ENCODE results near the gene NTN4.

DNA sequence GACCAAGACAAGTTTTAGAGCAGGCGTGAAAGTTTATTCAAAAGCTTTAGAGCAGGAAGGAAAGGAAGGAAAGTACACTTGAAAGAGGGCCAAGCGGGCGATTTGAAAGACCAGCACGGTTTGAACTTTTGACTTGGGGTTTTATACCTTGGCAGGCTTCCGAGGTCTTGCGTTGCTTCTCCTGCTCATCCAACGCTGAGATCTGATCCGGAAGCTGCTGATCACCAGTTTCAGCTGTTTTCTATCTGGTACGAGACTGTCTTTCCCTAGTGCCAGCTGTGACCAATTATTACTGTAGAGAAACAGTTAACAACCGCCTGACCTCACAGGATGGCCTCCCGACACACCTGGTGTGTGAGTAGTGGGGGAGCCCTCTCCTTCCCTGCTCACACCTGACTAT, 47.6 kb upstream of the NTN4 start:
- TF ChIP-seq TAF1 (IDR thresholded peaks at IDR 0.05; ENCODE audit: borderline replicate concordance, insufficient read depth, low read length) (no peak), POLR2AphosphoS5 (IDR thresholded peaks at IDR 0.05; ENCODE audit: low read depth, low read length) (peak; percentile 79; the same call in 1 of the 2 replicates), SIN3A (IDR thresholded peaks at IDR 0.05; ENCODE audit: borderline replicate concordance, insufficient read depth, low read length) (peak; percentile 95), REST (IDR thresholded peaks at IDR 0.05; ENCODE audit: insufficient read depth in 1 of 2, low read depth in 2 of 2, low read length in 2 of 2) (0 out of 4 replicates have a peak, but pooled peaks of 1 of the 2 experiments have one; percentile 72)

All from PFSK-1 (cell line).